Activated gamma-delta T cell treated with anti-CD3 and anti-CD28 coated beads, Interleukin-2, amount 50 U/mL, for 16 hours (primary cell): ENCODE measurements around the gene TPPP3.

Experiments
- DNase-seq: peaks from one replicate; pipeline ENCODE4 v3.0.0-alpha.2; 2020; ENCODE audit warnings: low read depth

Gene TPPP3

GRCh38 chr16:67404740-67405226 is 11.5 kb upstream of the TPPP3 start:
- no peak for DNase-seq

DNA sequence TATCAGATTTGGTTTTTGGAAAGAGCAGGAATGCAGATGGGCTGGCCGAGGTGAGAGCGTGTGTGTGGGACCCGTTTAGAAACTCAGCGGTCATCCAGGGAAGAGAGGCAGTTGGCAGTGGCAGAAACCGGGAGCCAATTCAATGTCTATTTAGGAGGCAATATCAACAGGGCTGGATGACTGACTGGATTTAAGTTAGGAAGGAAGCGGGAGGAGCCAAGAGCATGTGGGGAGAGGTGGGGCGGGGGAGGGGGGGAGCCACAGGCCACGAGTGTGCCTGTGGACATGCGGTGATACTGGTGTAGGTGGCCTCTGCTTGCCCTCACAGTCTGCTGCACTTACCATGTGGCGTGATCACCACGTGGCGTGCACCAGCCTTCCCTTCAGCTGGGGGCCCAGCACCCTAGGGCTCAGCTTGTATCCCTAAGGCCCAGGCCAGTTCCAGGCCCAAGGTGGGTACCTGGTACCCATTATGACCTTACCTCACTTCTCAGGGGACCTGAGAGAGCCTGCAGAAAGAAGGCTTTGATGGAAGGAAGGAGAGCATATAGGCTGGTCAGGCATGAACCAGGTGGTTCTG is 10.8 kb upstream of the TPPP3 start:
- DNase-seq = no peak

DNA sequence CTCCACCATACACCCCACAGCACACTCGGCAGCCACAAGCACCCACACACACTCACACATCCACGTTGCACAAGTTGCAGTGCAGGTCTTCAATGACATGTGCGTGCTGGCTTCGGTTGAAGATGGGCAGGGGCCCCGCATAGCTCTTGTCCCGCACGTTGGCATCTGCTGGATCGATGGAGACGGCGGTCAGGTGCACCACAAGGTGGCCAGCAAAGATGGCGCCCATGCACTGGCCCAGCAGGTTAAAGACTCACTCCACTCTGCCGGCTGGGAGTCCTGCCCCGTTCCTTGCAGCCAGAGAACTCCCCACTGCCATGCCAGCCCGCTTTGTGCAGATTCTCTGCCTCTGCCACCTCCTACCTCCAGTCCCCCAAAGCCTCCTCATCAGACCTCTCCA is 7.6 kb upstream of the TPPP3 start:
- DNase-seq = no peak

- no peak for DNase-seq
These were observed 6.7 kb upstream of the TPPP3 start for GRCh38 chr16:67399749-67400704.

DNA sequence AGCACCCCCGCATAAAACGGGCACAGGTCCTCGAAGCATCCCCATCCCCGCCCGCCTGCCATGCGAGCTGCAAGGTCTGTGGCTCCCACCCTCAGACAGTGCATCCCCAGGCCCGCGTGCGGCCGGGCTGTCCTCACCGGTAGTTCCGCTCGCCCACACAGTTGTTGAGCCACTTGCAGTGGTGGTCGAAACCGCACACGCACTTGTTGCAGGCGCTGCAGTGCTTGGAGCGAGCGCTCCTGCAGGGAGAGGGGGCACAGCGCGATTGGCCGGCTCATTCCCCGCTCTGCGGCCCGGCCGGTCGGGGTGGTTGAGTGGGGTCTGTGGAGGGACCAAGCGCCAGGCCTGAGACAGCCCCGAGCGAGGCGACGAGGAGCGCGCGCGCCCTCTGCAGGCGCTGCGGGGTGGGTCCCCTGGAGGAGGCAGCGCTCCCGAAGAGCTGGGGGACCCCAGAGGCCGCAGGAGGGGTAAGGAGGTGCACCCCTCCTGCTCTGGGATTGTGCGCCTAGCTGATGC is 6.0 kb upstream of the TPPP3 start:
- peak; percentile 18 for DNase-seq

DNA sequence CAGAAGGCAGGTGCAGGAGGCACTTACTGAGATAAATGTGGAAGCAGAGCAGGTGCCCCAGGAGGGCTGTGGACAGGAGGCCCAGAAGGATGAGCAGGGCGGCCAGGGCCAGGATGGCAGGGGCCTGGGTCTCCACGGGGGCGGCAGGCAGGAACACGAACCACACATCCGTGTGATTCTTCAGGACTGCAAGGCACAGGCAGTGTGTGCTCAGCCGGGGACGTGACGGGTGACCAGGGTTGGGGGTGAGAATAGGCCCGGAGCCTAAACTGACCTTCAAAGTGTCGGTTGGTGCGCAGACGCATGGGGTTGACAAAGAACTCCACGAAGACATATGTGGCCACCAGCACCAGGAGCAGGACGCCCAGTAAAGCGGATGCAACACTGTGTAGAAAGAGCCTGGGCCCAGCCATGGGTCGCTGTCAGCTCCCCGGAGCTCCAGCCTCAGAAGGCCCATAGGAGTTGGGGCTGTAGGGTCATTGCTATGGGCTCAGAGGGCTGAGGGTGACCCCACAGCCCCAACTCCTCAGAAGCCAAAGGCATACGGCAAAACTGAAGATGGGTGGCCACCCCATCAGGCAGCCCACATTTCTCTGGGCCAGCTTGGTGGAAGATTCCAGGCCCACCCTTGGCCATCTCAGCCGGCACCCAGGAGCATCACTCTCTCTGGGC is 5.4 kb upstream of the TPPP3 start:
- no peak for DNase-seq

DNA sequence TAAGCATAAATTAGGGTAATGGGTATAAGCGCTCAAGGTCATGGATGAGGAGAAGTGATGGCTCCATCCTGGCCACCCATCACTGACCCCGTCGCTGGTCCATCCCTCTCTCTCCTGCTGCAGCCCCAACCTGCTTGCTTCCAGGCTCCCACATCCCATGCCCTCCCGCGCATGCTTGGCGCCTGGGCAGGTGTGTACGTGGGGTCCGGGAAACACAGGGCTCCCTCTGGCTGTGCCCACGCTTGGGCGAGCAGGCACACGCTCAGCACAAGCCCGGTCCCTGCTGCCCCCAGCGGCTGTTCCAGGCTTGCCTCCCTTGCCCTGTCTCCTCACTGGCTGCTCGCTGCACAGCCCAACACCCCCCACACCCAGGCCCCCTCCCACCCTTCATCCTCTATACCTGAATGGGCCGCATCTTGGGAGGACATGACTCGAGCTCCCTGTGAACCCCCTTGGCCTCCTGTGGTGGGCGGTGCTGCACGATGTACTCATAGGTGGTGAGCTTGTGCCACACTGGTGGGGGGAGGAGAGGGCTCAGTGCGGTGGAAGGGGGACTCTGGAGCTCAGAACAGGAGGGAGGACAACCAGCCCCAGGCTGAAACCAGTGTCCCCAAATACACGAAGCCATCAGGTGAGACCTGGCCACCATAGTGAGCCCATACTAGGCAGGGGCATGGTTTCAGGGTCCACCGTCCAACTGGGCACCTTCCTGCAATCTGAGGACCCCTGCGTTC is 4.7 kb upstream of the TPPP3 start:
- DNase-seq = no peak

GRCh38 chr16:67397036-67397801 is 3.9 kb upstream of the TPPP3 start:
- DNase-seq = no peak

DNA sequence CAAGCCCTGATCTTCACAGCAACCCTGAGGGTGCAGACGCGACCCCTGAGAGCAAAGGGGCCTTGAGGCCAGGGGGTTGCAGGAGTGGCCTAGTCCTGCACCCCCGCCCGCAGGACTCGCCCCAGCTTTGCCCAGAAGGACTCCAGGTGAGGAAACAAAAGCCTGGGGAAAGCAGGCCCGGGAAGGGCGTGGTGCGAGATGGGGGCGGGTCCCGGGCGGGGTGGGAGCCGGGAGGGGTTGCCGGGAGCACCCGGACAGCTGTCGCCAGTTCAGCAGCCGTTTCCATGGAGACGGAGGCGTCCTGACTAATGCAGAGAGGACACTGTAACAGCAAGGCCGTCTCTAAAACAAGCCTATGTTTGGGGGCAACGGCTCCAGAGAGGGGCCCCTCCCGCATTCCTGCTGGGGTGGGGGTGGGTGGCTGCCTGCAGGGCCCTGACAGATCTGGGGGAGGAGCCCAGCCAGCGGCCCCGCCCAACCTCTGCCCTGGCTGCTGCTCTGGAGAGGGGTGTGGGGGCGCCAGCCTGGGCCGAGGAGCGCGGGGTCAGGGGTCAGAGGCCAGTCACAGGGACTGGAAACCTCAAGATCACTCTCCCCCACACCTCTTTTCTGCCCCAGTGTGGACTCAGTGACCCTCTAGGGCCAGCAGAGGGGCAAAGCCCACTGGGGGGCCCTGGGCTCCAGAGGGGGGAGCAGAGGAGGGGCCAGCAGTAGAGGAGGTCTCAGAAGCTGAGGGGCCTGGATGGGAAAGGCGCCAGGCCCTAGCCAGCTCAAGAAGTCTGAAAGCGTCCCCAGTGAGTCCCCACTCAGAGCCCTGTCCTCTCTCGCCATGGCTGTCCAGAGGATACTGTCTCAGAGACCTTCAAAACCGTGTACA is 3.1 kb upstream of the TPPP3 start:
- no peak for DNase-seq

GRCh38 chr16:67395458-67396158 is 2.3 kb upstream of the TPPP3 start:
- DNase-seq = no peak

GRCh38 chr16:67395105-67395457 is 1.8 kb upstream of the TPPP3 start:
- no peak for DNase-seq

- DNase-seq = no peak
These were observed 1.1 kb upstream of the TPPP3 start for GRCh38 chr16:67394155-67395104.

GRCh38 chr16:67393788-67394154 is 473 bp upstream of the TPPP3 start:
- no peak for DNase-seq

GRCh38 chr16:67392301-67393059 is 818 bp downstream of the TPPP3 start:
- DNase-seq = no peak

DNA sequence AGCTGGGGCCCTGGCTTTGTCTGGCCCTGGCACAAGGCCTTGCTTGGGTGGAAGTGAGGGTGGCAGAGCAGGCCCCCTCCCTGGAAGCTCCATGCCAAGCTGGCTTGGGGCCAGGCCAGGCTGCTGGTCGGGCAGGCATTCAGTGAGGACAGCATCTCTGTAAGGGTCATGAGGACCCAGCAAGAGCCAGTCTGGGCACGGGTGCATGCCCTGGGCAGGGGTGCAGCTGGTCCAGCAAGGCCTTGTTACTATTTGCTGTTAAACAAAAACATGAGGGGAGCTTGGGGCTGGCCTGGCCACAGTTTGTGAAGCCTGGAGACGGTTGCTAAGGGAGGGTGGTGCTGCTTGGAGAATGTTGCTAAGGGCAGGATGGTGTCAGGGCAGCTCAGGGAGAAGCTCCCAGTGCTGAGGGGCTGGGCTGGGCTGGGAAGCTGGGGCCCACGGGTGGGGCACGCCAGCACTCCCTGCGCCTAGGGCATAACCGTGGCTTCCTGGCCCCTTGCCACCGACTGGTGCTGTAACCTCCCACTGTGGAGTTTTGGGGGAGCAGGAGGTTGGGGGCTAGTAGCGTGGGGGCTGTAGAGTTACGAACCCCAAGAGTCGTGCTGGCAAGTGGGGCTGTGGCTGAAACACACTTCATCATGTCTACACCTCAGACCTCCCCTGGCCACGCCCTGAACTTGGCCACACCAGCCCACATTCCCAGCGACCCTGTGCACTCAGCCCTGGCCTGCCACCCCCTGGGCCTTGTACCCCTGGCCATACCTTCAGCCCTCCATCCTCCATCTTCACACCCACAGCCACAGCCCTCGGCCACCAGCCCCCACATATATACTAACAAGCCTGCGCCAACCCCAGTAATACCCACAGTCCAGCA is 1.6 kb downstream of the TPPP3 start:
- DNase-seq = no peak

- no peak for DNase-seq
These were observed 2.4 kb downstream of the TPPP3 start for GRCh38 chr16:67390816-67391423.
